ENCODE results near the gene DOCK2. TPM values are rescaled to one million over a fixed set of nuclear protein-coding genes. Genes with fewer than 3 reads are reported as not detected.

DOCK2 gene
- total and polyA plus RNA-seq, 2 of the 8 experiments (the other 6 are each of a cell fraction or from before 2014, with no cell fraction given): 3.9 to 5.7 TPM

- TF ChIP-seq MAX (IDR thresholded peaks at IDR 0.05) (no peak), PHF8 (conservative IDR thresholded peaks at IDR 0.05; ENCODE audit: low read depth, low read length) (no peak), TCF12 (IDR thresholded peaks at IDR 0.05; ENCODE audit: low read depth, low read length) (no peak), CHD2 (IDR thresholded peaks at IDR 0.05; ENCODE audit: low read length) (no peak), SP2 (IDR thresholded peaks at IDR 0.05; ENCODE audit: low read length) (no peak)
Observed at GRCh38 chr5:170076739-170077138, 439.7 kb downstream of the DOCK2 start (continued).
